ENCODE results near the gene CIAPIN1.
A peak's percentile ranks its signal among the peaks of the same experiment; 100 is the strongest.

Gene CIAPIN1

GRCh38 chr16:57447186-57447962, at the start of gene CIAPIN1, which contains the start of gene COQ9:
Gene CIAPIN1, minus strand, starts transcription at chr16:57447385. Its CDS starts 6,457 bp downstream, at chr16:57440928.
Gene COQ9, plus strand, starts transcription at chr16:57447479. Its CDS starts 27 bp downstream, at chr16:57447506.
- peak; percentile 95 for DNase-seq

GRCh38 chr16:57493767-57494166, 46.6 kb upstream of the CIAPIN1 start:
- no peak for DNase-seq

GRCh38 chr16:57489229-57489628, 42.0 kb upstream of the CIAPIN1 start:
- no peak for DNase-seq

- no peak for DNase-seq
Measured at GRCh38 chr16:57486858-57487834, 40.0 kb upstream of the CIAPIN1 start.

GRCh38 chr16:57485916-57486857, 39.0 kb upstream of the CIAPIN1 start, which contains the start of gene DOK4:
Gene DOK4, minus strand, starts transcription at chr16:57486493. Its CDS starts 6,986 bp downstream, at chr16:57479507.
- DNase-seq, result peak; percentile 88

GRCh38 chr16:57485091-57485915, 38.1 kb upstream of the CIAPIN1 start:
- DNase-seq, result no peak

GRCh38 chr16:57484515-57485005, 37.4 kb upstream of the CIAPIN1 start:
- no peak for DNase-seq

GRCh38 chr16:57483725-57484514, 36.7 kb upstream of the CIAPIN1 start:
- no peak for DNase-seq

GRCh38 chr16:57482845-57483545, 35.8 kb upstream of the CIAPIN1 start:
- no peak for DNase-seq

GRCh38 chr16:57481421-57481820, 34.2 kb upstream of the CIAPIN1 start:
- no peak for DNase-seq

GRCh38 chr16:57480754-57481230, 33.6 kb upstream of the CIAPIN1 start:
- no peak for DNase-seq

- DNase-seq, result no peak
Measured at GRCh38 chr16:57479976-57480753, 33.0 kb upstream of the CIAPIN1 start.

- DNase-seq, result no peak
Measured at GRCh38 chr16:57479205-57479975, 32.2 kb upstream of the CIAPIN1 start.

GRCh38 chr16:57478396-57479204, 31.4 kb upstream of the CIAPIN1 start:
- no peak for DNase-seq

GRCh38 chr16:57477531-57478202, 30.5 kb upstream of the CIAPIN1 start:
- no peak for DNase-seq
